Thoracic aorta (tissue), 2 donors: Measurements from ENCODE around the gene DCST1. TPM values are rescaled to one million over a fixed set of nuclear protein-coding genes. Genes with fewer than 3 reads are reported as not detected.
A peak's percentile ranks its signal among the peaks of the same experiment; 100 is the strongest.

Source experiments
- ATAC-seq: fragments of 150-250 bp; one replicate; pipeline ENCODE4 v1.8.0; 2017; ENCODE audit warnings: low read depth; ENCODE audit not compliant: insufficient number of reproducible peaks, low FRiP score
- DNase-seq: peaks from one replicate; pipeline ENCODE4 v3.0.0-alpha.2; 2020; ENCODE audit warnings: low spot score
- H3K27ac ChIP-seq, 2 donors: fragments of 200-600 bp; sonication (generic); 1 replicate in 1 of 2; 2 replicates in 1 of 2; pipeline ENCODE4 v1.5.1; 2016; ENCODE audit warnings: mild to moderate bottlenecking in 2 of 2, moderate library complexity in 2 of 2
- H3K27me3 ChIP-seq: fragments of 200-600 bp; sonication (generic); replicated peaks from 2 replicates; pipeline ENCODE4 v1.6.0; 2016; ENCODE audit warnings: mild to moderate bottlenecking; ENCODE audit not compliant: insufficient read depth
- H3K36me3 ChIP-seq: fragments of 200-600 bp; sonication (generic); one replicate; pipeline ENCODE4 v1.5.1; 2016
- H3K4me1 ChIP-seq, 2 donors: fragments of 200-600 bp; sonication (generic); 1 replicate in 1 of 2; 2 replicates in 1 of 2; pipeline versions ENCODE4 v1.5.1 to v1.6.0; 2016; ENCODE audit warnings: low read depth in 2 of 2, mild to moderate bottlenecking in 1 of 2; ENCODE audit not compliant: control insufficient read depth in 1 of 2
- H3K4me3 ChIP-seq: fragments of 200-600 bp; sonication (generic); 2 replicates; pipeline ENCODE4 v1.5.1; 2016; ENCODE audit warnings: mild to moderate bottlenecking
- H3K9me3 ChIP-seq: fragments of 200-600 bp; sonication (generic); 2 replicates; pipeline ENCODE4 v1.5.1; 2016
- total RNA-seq, 2 donors: library from RNA; depleted of rRNA; stranded (reverse); fragments of >200 nt; gene quantifications; one replicate each; pipeline versions ENCODE4 v1.1.0 to v1.2.3, GENCODE V29; 2016
- TF ChIP-seq, protein P1 (sequence below): fragments of 200-600 bp; sonication (generic); IDR thresholded peaks from one replicate; pipeline ENCODE4 v1.5.1; 2019; ENCODE audit warnings: antibody characterized with exemption

DCST1 gene
- total RNA-seq, 2 donors from 2014 or later, result not detected

DNA sequence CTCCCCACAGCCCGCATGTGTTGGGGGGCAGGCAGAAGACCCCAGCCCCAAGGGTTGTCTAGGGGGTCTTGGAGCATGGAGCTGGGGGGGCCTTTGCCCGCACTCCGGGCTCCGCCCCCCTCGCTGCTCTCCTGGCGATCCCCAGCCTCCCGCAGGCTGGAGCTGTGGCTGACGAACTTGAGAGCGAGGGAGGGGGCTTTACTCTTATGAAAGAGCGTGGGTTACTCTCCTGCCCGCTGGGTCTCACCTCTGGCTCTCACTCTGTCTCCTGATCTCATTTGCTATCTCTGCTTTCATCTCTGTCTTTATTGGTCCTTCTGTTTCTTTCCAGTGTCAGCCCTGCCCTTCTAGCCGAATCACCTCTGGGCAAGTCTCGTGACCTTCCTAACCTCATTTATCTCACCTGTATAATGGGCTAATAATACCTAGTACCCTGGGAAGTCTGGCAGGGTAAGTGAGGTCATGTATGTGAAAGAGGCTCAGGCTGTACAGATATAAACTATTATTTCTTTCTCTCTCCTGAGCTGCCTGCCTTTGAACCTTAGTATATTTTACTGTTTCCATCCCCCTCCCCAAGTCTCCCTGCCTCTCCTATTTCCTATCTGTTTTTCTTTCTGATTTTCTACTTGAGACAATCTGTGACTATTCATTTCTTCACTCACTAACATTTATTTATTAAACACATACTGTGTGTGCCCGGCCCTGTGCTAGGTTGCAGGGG lies 30.6 kb downstream of the DCST1 start:
- ATAC-seq (no peak), DNase-seq (no peak)
- Histone ChIP-seq H3K27me3 (no peaks in the 10 kb centered on the region), H3K27ac (no peak overlapping the region), H3K36me3 (peaks cover 4% of the 10 kb centered on the region), H3K4me1 (peaks cover 18 to 35% of the 10 kb centered on the region in 2 donors), H3K4me3 (peak overlapping the region; percentile 96), H3K9me3 (no peaks in the 10 kb centered on the region)
- TF ChIP-seq, protein P1, sequence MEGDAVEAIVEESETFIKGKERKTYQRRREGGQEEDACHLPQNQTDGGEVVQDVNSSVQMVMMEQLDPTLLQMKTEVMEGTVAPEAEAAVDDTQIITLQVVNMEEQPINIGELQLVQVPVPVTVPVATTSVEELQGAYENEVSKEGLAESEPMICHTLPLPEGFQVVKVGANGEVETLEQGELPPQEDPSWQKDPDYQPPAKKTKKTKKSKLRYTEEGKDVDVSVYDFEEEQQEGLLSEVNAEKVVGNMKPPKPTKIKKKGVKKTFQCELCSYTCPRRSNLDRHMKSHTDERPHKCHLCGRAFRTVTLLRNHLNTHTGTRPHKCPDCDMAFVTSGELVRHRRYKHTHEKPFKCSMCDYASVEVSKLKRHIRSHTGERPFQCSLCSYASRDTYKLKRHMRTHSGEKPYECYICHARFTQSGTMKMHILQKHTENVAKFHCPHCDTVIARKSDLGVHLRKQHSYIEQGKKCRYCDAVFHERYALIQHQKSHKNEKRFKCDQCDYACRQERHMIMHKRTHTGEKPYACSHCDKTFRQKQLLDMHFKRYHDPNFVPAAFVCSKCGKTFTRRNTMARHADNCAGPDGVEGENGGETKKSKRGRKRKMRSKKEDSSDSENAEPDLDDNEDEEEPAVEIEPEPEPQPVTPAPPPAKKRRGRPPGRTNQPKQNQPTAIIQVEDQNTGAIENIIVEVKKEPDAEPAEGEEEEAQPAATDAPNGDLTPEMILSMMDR, result no peak

DNA sequence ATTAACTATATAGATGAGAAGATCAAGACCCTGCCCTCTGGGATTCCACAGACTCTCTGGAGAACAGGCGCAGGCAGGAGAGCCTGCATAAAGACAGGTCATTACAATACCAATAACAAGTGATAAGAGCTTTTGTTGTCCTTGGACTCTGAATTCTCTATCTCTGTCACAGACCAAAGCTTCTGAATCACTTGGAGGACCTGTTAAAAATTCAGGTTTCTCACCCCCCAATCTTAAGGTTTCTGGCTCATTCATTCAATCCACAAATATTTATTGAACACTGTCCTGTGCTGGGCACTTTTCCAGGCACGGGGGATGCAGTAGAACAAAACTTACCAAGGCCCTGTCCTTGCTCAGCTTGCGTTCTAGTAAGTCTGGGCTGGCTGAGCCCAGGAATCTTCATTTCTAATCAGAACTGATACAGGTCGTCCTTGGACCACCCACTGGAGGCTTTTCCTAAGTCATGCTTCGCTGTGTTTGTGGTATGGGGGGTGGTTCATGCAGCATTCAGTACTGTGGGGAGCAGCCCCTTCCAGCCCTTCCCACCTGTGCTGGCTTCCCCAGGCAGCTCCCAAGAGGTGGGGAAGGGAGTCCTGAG lies 31.3 kb downstream of the DCST1 start:
- H3K4me3 ChIP-seq, result no peak overlapping the region
- TF ChIP-seq, protein P1, result no peak

DNA sequence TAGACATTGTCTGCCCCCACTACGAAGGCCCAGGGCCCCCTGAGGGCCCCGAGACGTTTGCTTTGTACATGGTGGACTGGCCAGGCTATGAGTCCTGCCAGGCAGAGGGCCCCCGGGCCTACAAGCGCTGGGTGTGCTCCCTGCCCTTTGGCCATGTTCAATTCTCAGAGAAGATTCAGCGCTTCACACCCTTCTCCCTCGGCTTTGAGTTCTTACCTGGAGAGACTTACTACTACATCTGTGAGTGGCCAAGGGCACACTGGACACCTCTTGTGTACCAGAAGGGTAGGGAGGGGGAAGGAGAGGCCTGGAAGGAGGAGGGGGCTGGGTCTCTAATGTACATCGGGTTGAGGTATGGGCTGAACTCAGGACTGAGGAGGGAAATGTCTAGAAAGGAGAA lies 33.2 kb downstream of the DCST1 start:
- peaks cover 20 to 40% of the 10 kb centered on the region in 2 donors for H3K4me1 ChIP-seq
- H3K4me3 ChIP-seq, result no peak overlapping the region

More for the DNA sequence above, 31.3 kb downstream of the DCST1 start:
- no peak overlapping the region for H3K27ac ChIP-seq
- DNase-seq (no peak), ATAC-seq (no peak)
- no peaks in the 10 kb centered on the region for H3K9me3 ChIP-seq
- H3K4me1 ChIP-seq, result peaks cover 18 to 35% of the 10 kb centered on the region in 2 donors
- H3K27me3 ChIP-seq, result no peaks in the 10 kb centered on the region
- H3K36me3 ChIP-seq, result peaks cover 4% of the 10 kb centered on the region

DNA sequence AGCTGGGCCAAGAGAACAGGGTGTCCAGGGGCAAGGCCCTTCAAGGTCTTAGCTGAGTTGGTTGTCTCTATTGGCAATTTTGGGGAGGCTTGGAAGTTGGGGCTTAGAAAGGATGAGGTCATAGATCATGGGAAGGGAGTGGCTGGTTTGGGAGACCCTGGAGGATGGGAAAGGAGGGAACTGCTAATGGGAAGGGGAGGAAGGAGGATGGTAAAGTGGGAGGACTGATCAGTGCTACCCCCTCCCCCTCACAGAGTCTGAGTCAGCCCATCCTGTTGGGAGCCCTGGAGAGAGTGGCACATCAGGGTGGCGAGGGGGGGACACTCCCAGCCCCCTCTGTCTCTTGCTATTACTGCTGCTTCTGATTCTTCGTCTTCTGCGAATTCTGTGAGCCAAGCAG lies 35.0 kb downstream of the DCST1 start:
- H3K4me1 ChIP-seq, result peaks cover 4 to 24% of the 10 kb centered on the region in 2 donors
- ATAC-seq (no peak), DNase-seq (no peak)
- H3K9me3 ChIP-seq, result no peaks in the 10 kb centered on the region
- no peak overlapping the region for H3K27ac ChIP-seq
- TF ChIP-seq, protein P1, result no peak
- no peaks in the 10 kb centered on the region for H3K27me3 ChIP-seq
- H3K36me3 ChIP-seq, result no peaks in the 10 kb centered on the region
- no peak overlapping the region for H3K4me3 ChIP-seq

More for the DNA sequence above, 33.2 kb downstream of the DCST1 start:
- no peaks in the 10 kb centered on the region for H3K36me3 ChIP-seq
- DNase-seq, result no peak
- TF ChIP-seq, protein P1, result no peak
- ATAC-seq, result no peak
- H3K27me3 ChIP-seq, result no peaks in the 10 kb centered on the region
- H3K27ac ChIP-seq, result no peak overlapping the region
- H3K9me3 ChIP-seq, result no peaks in the 10 kb centered on the region

DNA sequence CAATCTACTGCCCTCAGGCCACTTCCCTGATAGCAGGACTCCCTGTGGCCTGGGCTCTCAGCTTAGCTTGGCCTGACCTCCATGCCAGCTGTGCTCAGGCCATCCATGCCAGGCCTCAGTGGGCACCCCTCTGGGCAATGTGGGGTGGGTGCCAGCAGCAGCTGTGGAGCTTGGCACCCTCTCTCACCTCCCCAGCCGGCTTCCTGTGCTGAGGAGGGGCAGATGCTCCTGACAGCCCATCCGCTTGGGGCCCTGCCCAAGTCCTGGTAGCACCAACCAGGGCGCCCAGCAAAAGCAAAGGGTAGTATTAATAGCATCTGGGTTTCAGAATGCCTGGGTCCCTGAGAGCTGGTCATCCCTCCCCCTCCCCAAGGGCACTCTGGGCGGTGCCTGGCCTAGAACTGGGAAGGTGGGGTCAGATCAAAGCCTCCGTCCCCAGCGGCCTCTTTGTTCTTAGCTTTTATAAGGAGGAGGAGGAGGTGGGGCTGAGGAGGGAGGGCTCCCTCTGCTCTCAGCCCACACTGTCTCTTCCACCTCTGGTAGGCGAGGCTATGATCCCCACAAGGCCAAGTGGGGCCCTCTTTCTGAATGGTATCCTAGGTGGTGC lies 36.0 kb downstream of the DCST1 start:
- DNase-seq (no peak), ATAC-seq (no peak)
- Histone ChIP-seq H3K27me3 (no peaks in the 10 kb centered on the region), H3K4me3 (no peak overlapping the region), H3K27ac (no peak overlapping the region), H3K9me3 (no peaks in the 10 kb centered on the region), H3K36me3 (no peaks in the 10 kb centered on the region), H3K4me1 (peaks cover 4 to 16% of the 10 kb centered on the region in 2 donors)
- TF ChIP-seq, protein P1, result no peak
